Erythroblast (primary cell): ENCODE measurements around the gene STXBP1.

ENCODE experiments used
- GATA1 ChIP-seq: IDR thresholded peaks from 2 replicates; pipeline ENCODE4 v1.6.1; 2011; ENCODE audit warnings: low read depth, mild to moderate bottlenecking, control low read depth, low read length, moderate library complexity
- POLR2A ChIP-seq: IDR thresholded peaks from 2 replicates; pipeline ENCODE4 v1.6.1; 2011; ENCODE audit warnings: mild to moderate bottlenecking, low read length

- TF ChIP-seq POLR2A (peak; percentile 43), GATA1 (no peak)
Measured at GRCh38 chr9:127715470-127716337, 103.6 kb downstream of the STXBP1 start, which contains the start of the genes PTRH1 and TTC16.
